Neutrophil (primary cell): ENCODE results near the gene CFAP221.

Experiments used
- H3K27ac ChIP-seq: fragments of 200-600 bp; sonication (generic); 2 replicates; pipeline ENCODE4 v1.5.1; 2016; ENCODE audit warnings: mild to moderate bottlenecking, moderate library complexity
- H3K27me3 ChIP-seq: fragments of 200-600 bp; sonication (generic); 2 replicates; pipeline ENCODE4 v1.6.0; 2016; ENCODE audit warnings: mild to moderate bottlenecking
- H3K36me3 ChIP-seq: fragments of 200-600 bp; sonication (generic); 2 replicates; pipeline ENCODE4 v1.5.1; 2017
- H3K4me1 ChIP-seq, 2 experiments: fragments of 200-600 bp in 1 of 2; sonication (generic) in 1 of 2; 1 replicate in 1 of 2; 2 replicates in 1 of 2; pipeline versions ENCODE4 v1.5.1 to v1.6.1; 2013 to 2016; ENCODE audit warnings: low read depth in 1 of 2, low read length in 1 of 2, mild to moderate bottlenecking in 1 of 2, moderate library complexity in 1 of 2; ENCODE audit not compliant: control insufficient read depth in 1 of 2, insufficient read depth in 1 of 2
- H3K4me3 ChIP-seq, 2 experiments: fragments of 200-600 bp in 1 of 2; sonication (generic) in 1 of 2; 1 replicate in 1 of 2; 2 replicates in 1 of 2; pipeline ENCODE4 v1.5.1; 2013 to 2016; ENCODE audit warnings: low read depth in 1 of 2, low read length in 1 of 2, mild to moderate bottlenecking in 1 of 2, moderate library complexity in 1 of 2
- H3K9me3 ChIP-seq: fragments of 200-600 bp; sonication (generic); 2 replicates; pipeline ENCODE4 v1.5.1; 2016
- CTCF ChIP-seq: fragments of 200-600 bp; sonication (generic); IDR thresholded peaks from 2 replicates; pipeline ENCODE4 v1.5.1; 2016; ENCODE audit warnings: antibody characterized with exemption

CFAP221 gene

GRCh38 chr2:119703526-119703925, 159.3 kb downstream of the CFAP221 start:
- peaks cover 0 to 4% of the 10 kb centered on the region in 2 experiments for H3K4me1 ChIP-seq
- no peaks in the 10 kb centered on the region for H3K36me3 ChIP-seq
- no peak overlapping the region for H3K4me3 ChIP-seq
- no peaks in the 10 kb centered on the region for H3K27me3 ChIP-seq
- H3K9me3 ChIP-seq: no peaks in the 10 kb centered on the region
- no peak overlapping the region for H3K27ac ChIP-seq
- no peak for TF ChIP-seq CTCF

GRCh38 chr2:119704670-119705120, 160.4 kb downstream of the CFAP221 start:
- H3K27ac ChIP-seq: no peak overlapping the region
- no peaks in the 10 kb centered on the region for H3K27me3 ChIP-seq
- H3K36me3 ChIP-seq: no peaks in the 10 kb centered on the region
- peaks cover 0 to 4% of the 10 kb centered on the region in 2 experiments for H3K4me1 ChIP-seq
- no peaks in the 10 kb centered on the region for H3K9me3 ChIP-seq
- TF ChIP-seq CTCF: no peak
- H3K4me3 ChIP-seq: no peak overlapping the region

- Histone ChIP-seq H3K36me3 (no peaks in the 10 kb centered on the region), H3K27me3 (no peaks in the 10 kb centered on the region), H3K27ac (no peak overlapping the region), H3K9me3 (no peaks in the 10 kb centered on the region), H3K4me1 (peaks cover 0 to 4% of the 10 kb centered on the region in 2 experiments), H3K4me3 (no peak overlapping the region)
- TF ChIP-seq CTCF: no peak
Measured at GRCh38 chr2:119706221-119706620, 162.0 kb downstream of the CFAP221 start.
